NCI-H460 (cell line): Measurements from ENCODE around the gene RGS6. TPM values are rescaled to one million over a fixed set of nuclear protein-coding genes. Genes with fewer than 3 reads are reported as not detected.
"Not testable (repeated sequence)": the region's sequence is repeated elsewhere in the genome, so short reads cannot be mapped to it uniquely, and the experiment has no call there.

Source experiments
- DNase-seq: peaks from one replicate; pipeline ENCODE4 v3.0.0-alpha.2; 2016; ENCODE audit warnings: low read depth; ENCODE audit errors: extremely low read depth
- total RNA-seq: library from RNA; depleted of rRNA; stranded (reverse); fragments of >200 nt; shearing (Covaris generic); gene quantifications from 2 replicates; pipeline ENCODE4 v1.2.3, GENCODE V29; 2014

Gene RGS6
- total RNA-seq, 1 experiment from 2014 or later: 0.02 TPM

DNA sequence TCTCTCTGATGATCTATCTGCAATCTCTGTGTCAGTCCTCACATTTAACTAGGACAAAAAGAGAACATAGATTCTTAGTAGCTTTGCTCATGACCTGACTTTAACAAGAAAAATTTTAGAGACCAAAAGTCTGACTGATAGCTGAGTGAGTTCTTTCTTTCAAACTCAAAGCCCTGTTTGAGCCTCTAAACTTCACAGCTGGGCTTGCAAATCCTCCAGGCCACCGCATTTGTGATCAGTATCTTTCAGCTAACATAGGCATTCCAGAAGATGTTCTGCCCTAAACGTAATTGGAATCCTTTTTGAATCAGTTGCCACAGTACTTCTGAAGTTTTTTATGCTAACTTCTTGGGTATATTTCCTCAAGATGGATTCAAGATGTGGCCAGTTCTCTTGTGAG lies 502.6 kb downstream of the RGS6 start:
- no peak for DNase-seq

DNA sequence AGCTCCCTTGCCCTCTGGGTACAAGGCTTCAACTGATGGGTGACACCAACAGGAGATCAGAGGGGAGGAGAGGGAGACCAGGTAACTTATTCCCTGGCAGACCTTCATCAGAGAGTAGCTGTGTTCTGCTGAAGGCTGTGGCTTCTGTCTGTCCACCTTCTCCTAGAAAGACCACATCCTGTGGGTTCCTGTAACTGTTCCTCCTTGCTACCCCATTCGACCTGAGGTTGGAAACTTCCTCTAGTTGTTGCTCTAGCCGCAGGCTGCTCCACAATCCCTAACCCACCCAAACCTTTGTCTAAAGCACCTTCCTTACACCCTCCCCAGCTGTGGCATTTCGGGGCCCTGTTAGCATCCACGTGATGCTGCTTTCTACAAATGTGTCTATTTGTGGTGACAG lies 507.5 kb downstream of the RGS6 start:
- DNase-seq: no peak

DNA sequence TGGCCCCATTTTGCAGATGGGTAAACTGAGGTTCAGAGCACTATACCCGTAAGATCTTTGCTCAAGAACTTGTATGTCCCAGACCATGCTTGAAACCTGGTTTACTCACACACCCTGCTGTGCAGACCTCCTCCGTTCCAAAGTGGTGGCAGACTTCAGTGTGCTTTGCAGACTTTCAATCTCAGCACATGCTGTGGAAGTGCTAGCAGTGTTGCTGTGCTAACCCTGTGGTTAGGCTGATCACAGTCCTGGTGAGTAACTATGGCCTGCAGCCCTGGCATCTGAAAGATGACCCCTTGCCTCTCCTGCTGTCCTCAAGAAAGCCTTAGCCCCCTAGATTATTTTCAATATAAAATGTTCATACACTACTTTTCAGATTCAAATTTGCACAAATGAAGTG lies 511.0 kb downstream of the RGS6 start:
- no peak for DNase-seq

DNA sequence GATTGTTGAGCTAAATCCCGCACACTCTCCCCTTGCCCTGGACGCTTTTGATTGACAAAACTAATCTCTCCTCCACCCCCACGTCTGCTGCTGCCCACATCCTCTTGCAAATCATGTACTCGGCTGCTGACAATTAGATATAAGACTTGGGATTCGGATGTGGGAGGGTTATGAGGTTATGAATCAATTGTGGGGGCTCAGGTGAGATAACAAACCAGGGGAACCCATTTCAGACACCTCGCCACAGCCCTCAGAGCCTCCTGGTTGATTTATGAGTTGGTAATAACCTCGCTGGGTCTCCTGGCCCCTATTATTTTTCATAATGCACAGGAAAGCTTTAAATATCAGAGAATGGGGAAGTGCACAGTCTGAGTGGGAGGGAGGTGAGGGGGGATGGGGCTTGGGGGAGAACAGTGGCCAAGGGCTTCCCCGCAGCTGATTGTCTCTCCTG lies 511.8 kb downstream of the RGS6 start:
- no peak for DNase-seq

DNA sequence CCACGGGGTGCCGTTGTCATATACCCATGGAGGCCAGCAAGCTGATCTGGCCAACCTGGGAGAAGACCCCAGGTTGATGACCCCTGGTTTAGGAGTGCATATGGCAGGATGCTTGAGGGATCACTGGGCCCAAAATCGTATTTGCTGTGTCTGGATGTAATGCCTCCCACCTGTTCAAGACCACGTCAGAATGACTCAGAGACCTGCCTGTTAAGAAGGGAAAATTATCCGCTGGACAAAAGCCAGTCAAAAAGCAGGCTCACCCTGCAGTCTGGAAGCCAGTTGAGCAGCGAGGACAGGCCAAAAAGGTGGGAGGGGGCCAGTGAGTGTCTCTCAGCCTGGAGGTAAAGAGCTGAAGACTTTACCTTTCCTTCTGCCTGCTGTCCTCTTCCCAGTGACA lies 512.5 kb downstream of the RGS6 start:
- DNase-seq: no peak

DNA sequence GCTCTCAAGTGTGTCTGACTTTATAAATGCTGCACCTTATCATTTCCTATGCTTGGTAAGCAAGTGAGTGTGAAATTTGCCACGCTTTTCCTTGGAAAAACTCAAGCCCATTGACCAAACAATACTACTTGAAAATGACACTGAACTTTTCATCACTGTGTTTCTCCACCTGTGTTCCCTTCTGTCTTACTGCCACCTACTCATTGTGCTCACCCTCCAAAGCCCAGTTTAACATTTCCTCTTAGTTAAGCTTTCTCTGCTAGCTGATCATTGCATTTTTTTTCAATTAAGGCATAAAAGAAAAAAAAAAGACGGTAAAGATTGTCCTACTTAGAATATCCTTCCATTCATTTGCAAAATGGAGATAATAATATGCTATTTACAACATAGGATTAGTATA lies 516.0 kb downstream of the RGS6 start:
- no peak for DNase-seq

DNA sequence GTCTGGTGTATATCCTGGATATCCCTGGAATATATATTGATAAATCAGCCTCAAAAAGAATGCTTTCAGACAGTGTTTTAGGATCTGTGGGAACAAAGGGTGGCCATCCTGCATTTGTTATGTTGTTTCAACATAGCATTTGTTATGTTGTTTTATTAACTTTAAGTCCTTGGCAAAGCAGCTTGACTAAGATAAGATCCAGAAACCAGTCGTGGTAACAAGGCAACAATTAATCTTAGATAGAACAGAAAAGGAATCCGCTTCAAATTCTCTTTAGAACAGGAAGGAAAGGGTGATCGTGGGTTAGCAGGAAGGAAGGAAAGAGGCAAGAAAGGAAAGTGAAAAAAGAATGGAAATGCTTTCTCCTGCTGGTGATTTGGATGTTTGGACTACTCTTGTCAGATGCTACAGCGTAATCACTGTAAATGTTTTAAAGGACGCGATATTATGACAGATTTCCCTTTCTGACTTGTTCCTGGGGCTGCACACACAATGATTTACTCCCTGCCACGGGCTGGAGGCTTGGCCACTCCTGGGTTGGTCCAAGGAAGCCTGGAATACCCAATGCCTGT lies 518.3 kb downstream of the RGS6 start:
- no peak for DNase-seq

DNA sequence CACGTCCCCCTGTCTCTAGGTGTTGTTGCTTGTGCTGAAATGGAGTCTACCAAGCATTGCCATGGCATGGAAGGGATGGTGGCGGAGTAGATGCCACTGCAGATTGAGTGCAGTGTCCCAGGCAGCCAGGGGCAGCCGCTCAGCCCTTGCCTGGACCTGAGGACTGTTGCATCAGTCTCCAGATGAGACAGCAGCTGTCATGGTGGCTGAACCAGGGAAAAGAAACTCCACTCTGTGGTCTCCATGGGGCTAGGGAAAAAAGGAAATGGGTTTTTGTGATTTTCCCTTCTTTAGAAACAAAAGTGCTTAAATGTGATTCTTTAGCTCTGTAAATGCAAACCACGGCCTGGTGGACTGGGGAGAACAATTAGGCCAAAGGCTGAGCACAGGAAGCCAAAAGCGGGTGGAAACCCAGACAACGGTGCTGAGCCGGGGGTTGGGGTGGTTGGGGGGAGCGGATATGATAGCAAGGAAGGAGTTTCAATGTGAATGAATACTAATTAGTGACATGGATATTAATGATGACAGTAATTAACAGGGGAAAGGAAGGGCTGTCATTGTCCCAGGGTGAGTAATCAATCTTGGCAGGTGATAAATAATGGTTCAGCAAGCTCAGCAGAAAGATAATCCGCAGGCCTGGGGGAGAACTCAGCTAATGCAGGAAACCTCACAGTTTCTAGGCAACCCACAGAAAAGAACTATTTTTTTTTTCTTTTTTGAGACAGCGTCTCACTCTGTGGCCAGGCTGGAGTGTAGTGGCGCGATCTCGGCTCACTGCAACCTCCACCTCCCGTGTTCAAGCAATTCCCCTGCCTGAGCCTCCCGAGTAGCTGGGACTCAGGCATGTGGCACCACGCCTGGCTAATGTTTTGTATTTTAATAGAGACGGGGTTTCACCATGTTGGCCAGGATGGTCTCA lies 519.1 kb downstream of the RGS6 start:
- DNase-seq: no peak

DNA sequence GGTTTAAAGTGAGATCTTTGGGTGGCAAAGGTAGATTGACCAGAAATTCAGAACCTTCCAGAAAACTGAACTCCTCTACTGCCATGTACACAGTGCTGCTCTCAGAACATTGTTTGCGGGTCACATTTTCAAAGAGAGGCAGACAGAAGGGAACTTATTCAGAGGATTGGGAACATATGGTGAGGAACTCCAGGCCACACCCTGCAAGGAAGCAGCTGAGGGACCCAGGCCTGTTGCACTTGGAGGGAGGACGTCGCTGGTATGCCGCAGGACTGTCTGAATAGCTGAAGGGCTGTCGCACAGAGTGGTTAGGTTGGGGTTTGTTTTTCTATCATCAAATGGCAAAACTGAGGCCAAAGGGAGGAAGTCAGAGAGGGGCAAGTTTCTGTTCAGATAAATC lies 520.5 kb downstream of the RGS6 start:
- no peak for DNase-seq

DNA sequence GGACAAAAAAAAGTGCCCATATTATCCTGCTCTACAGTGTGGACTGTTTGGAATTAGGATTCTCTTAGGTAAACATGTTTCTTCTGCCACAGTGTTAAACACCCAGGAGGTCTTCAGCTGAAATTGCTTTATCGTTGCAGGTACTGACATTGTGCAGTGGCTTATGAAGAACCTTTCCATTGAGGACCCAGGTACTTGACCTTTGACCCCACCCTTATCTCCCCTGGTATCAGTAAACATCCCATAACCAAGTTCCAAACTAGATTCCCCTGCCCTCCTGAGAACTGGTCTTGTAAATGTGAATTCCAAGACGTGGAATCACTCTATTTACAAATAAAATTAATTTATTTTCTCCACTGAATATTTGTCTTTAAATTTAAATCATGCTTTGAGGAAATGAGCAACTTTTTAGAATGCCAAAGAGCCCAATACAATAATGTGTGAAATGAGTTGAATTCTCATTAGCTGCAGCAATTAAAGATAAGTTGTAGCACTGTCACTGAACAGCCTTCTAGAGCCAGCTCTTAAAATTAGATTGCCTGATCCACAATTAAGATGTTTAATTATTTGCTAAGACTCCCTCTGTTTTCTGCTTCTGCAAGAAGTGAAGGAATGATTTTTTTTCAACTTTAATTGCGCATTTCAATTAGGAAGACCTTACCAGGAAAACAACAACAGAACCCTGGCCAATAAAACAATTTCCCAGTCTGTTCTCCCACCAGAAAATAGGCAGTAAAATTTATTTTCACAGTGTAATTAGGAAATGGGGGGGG lies 522.3 kb downstream of the RGS6 start:
- DNase-seq: no peak

DNA sequence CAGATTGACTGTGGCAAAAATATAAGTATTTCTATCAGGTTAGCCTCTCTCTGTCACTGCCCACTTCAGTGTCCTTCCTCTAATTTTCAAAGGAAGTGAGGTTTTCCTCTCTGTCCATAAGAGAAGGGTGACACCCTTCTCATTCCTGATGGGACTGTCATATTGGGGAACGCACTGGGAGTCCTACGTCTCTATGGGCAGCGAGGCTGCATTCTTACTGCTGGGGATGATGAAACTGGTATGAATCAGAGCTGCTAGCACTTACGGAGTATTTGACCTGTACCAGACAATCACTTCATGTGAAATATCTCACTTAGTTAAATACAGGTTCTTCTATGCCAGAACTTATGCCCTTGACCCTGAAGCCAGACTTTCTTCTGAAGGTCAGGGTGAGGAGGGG lies 525.4 kb downstream of the RGS6 start:
- DNase-seq: no peak

DNA sequence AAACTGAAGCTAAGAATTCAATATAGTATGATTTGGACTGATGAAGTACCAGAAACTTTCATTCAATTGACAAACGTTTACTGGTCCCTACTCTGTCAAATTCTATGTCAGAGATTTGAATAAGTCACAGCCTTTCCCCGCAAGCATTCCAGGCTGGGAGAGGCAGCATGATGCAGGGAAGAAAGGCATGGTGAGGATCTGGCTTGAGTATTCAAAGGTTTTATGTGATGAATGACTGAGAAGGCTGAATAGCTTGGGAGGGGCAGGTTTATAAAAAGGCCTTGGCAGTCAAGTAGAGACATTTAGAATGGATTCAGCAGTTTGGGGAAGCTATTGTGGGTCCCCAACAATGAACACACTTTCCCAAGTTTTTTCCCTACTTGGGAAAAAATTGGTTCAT lies 529.8 kb downstream of the RGS6 start:
- DNase-seq: no peak

DNA sequence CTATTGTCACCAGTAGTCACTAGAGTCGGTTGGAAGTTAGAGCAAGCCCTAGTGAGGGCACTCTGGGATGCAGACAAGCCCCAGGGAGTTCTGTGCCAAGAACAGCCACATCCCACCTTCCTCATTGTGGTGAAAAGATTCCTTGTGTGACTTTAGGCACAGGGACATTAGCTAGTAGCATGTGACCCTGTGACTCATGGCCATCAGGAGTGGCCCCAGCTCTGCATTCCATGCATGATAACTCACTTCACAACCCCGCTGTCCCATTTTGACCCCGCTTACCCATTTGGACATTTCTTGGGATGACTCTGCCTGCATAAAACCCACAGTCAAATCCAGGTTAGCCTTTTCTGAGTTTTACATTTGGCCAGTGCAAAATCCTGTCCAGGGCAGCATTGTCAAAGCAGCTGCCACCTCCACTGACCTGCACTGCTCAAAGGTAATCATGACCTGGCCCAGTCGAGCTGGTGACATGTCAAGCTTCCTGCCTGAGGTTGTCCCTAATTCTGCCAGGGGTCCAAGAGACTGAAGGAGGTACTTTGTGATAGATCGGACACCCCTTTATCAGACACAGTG lies 531.1 kb downstream of the RGS6 start:
- DNase-seq: no peak

DNA sequence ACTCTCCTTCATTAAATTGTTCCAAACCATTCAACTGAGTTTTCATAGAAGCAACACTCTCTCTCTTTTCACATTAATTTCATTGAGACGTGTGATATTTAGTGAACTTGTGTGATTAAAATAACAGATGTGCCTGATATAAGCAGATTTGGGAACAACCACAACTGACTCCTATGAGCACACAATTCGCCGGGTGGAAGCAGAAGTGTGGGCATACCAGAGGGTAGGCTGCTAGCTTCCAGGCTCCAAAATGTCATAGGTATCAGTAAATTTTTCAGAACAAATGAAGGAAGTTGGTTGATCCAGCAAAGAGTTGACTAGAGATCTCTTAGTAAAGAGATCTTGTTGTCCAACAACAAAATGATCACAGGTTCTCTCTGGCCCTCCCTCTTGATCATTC lies 532.0 kb downstream of the RGS6 start:
- no peak for DNase-seq

DNA sequence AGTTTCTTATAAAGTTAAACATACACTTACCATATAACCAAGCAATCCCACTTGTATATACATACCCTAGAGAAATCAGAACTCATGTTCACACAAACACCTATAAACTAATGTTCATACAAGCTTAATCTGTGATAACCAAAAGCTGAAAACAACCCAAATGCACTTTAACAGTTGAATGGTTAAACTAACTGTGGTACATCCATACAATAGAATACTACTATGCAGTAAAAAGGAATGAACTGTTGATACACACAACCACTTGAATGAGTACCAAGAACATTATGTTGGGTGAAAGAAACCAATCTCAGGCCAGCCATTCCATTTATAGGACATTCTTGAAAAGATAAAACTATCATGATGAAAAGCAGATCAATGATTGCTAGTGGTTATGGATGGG lies 534.1 kb downstream of the RGS6 start:
- DNase-seq: no peak

DNA sequence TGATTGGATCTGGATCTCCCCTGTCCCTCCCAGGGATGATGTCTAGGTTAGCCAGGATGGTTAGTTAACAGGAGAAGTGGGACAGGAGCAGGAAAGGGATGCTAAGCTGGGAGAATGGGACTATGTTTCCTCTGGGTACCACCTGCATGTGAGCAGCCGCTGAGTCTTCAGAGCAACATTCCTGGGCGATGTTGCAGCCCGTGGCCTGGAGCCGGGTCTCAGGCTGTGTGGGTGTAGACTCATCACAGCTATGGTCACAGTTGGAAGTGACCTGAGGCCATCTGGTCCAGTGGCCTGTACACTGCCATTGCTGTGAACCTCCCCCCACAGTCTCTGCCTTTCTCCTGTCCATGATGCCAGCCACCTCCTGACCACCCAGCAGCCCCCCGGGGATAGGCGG lies 539.1 kb downstream of the RGS6 start:
- DNase-seq: no peak

DNA sequence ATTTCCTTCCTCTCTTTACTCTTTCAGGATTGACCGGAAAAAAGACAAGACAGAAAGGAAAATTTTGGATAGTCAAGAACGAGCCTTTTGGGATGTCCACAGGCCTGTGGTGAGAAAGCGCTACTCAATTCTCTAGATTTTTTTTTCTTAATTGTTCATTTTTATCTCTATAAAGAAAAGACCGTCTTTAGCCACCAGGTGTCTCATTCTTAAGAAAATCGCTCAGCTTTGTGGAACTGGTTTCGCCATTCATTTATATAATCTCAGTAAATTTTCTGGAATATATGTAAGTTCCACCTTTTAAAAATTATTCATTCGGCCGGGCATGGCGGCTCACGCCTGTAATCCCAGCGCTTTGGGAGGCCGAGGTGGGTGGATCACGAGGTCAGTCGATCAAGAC lies 540.6 kb downstream of the RGS6 start:
- DNase-seq: no peak

DNA sequence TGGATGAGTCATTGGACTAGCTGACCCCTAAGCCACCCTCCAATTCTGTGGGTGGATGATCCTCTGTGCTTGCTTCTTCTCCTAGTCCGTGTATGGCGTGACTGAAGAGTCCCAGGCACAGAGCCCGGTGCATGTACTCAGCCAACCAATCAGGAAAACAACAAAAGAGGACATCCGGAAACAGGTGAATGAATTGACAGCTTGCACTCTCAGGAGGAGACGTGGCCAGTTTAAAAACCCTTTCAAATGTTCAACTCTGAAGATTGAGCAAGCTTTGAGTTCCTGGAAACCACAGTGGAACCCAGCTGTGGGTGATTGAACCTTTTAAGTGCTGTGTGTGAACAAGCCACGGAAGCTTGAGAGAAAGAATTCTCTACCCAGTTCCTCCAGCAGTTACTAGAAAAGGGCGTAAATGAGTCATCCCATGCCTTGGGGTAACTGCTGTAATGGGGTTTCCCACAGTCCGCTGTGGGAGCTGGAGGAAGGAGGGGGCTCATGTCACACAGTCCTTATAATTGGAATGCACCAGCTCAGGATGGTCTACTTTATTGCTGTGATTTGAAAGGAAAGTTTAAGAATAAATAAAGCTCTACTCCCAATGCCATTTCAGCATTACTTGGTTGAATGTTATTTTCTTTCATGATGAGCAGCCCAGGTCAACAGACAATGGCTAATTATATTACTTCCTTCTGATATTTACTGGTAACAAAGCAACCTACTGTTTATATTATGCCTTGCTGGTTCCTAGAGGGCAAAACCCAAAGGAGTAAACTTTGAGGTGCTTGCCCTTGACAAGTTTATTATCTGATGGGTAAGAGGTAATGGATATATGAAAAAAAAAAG lies 544.6 kb downstream of the RGS6 start:
- DNase-seq: no peak

DNA sequence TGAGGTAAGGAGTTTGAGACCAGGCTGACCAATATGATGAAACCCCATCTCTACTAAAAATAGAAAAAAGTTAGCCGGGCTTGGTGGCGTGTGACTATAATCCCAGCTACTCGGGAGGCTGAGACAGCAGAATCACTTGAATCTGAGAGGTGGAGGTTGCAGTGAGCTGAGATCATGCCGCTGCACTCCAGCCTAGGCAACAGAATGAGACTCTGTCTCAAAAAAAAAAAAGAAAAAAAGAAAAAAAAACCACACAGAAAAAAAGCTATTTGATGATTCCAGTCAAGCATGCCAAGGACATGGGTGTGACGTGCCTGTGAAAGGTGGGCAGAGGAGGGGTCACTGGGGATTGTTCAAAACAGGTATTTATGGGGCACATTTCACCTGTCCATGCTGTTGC lies 545.3 kb downstream of the RGS6 start:
- DNase-seq: not testable (repeated sequence)

DNA sequence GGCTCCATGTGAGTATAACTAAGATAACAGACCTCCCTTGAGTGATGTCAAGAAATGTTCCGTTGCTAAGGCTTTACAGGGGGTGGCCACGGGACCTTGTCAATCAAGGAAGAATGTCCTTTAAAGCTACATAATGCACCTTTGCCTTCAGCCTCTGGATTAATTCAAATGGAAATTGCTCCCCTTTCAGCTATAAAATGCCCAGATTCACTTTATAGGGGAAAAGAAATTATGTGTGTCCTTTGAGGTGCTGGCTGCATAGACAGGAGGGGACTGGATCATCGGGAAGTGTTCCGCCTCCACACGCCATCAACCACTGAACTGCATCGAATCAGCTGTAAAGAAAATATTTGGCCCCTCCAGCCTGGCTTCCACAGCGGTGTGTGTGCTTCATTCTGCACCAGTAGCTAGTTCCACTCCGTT lies 546.3 kb downstream of the RGS6 start:
- no peak for DNase-seq
